NCI-H345 treated with DMSO at 0.1 percent for 48 hours (cell line): ENCODE data around the gene PLXDC2.

Source experiments
- DNase-seq: peaks from one replicate; lab custom pipeline; 2025; ENCODE audit not compliant: unreplicated experiment; lab: John Stamatoyannopoulos, UW

PLXDC2 gene

GRCh38 chr10:19815731-19816410, 361 bp upstream of the PLXDC2 start:
- DNase-seq: no peak

- DNase-seq: no peak
These were observed 1.1 kb downstream of the PLXDC2 start for GRCh38 chr10:19817231-19817933.

GRCh38 chr10:19818876-19819275, 2.6 kb downstream of the PLXDC2 start:
- no peak for DNase-seq

DNA sequence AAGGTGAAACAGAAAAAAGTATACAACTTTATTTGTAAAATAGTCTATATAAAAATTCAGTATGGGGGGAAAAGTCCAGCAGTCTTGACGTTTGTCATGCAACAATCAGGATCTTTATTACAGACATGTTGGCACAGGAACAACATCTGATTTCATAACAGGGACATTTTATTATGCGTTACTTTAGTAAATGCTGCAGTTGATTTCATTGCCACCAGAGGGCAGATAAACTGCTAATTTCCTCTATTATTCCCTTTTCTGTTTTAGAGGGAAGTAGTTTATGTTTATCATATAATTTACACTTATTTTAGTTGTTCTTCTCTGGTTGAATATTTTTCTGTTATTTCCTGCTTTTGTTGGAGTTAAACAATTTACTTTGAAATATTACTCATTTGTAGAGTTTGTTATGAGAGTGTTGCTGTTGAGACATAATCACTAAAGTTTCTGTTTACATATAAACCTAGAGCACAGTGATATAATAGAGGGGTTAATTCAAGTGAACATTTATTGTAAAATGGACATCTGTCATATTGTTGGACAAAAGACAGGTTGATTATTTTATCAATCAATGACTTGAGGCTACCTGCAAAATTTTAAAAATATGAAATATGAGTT, 3.3 kb downstream of the PLXDC2 start:
- no peak for DNase-seq

DNA sequence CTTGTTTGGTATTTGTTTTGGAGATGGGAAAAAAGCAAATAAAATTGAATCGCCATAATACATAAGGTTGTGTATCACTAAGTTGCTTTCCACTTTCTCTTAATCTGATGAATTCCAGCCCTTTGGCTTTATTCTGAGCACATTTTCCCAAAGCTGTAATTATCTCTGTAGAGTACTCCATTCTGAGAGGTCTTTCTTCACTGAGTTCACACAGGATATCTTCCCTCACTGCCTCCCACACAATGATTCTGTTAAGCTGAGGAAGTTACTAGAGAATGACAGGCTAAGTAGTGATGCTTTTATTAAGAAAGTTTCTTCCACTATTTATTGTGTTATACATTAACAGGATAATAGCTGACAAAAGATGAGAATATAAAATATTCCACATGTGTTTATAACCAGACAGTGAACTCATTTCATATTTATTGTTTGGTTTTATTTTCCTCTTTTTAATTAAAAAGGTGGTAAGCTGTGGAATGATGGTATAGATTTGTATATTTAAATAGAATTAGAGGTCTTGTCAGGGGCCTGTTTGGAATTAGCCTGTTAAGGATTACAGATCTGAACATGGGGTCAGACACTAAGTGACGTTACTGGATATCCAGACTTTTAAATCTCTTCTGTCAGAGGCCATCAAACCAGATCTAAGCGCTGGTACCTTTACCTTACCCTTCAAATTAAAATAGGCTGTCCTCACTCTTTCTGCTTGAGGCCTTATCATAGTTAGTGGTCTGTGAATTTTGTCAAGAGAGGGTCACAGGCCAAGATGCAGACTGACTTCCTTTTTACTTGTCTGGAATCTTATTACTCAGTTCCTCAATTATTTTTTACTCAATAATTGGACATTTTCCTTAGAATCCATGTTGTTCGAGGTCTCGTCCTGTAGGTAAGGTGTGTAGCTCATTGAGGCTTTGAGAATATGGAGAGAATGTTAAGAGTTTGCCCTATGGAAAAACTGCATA, 8.4 kb downstream of the PLXDC2 start:
- no peak for DNase-seq

- no peak for DNase-seq
These were observed 9.5 kb downstream of the PLXDC2 start for GRCh38 chr10:19825700-19826099.

- no peak for DNase-seq
These were observed 10.5 kb downstream of the PLXDC2 start for GRCh38 chr10:19826712-19827111.

DNA sequence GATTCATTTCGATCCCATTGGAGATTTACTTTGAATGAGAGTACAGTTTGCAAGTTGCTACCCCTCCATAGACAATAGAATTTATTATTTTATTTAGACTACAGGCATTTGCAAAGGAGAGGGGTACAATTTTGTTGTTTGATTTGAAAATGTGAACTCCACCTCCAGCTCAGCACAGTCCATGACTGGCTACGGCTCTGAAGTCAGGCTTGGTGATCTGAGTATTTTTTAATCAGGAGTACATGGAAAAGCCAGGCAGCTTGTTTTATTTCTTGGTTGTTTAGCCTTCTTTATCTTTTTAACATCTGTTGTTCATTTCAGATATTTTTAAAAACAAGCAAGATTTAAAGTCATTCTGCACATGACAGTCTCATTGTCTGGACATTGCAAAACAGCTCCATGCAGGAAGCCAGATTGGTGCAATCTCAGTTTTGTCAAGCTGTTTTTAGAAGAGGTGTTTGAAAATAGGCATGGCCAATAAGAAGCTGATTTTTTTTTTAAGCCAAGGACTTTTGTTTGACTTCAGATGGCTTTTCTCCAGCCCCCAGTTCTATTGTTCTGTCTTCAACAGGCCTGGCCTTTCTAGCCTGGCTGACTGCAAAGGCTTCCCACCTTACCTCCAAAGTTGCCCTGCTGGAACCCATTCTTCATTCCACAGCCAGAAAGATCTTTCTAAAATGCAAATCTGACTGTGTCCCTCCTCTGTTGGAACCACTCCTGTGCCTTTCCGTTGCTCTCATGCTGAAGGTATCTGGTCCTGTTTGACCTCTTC, 12.2 kb downstream of the PLXDC2 start:
- DNase-seq: no peak

- DNase-seq: no peak
These were observed 16.5 kb downstream of the PLXDC2 start for GRCh38 chr10:19832699-19833098.

DNA sequence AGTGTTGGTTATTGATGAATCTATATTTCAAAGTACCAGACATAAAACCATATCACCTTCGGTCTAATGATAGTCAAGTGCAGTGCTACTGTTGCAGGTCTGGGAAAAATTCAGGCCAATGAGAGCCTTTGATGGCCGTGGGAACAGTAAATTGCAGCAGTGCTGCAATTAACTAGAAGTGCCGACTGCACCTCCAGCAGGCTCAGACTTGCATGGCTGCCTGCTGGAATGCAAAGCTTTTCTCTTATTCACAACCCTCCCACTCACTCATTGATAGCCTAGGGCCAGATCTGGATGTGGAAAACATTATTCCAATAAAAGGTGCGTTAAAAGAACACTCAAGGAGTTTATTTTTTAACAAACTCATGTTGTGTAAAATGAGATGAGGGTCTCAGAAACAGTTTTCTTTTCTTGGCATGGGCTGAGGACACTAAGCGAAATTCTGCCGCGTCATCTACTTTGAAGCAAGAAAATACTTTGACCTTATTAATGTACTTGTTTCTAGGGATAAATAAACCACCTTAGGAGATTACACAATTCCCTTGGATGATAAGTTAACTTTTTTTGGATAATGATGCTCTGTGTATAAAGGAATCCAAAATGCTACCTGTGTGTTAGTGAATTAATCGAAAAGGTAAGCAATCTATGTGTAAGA, 17.1 kb downstream of the PLXDC2 start:
- DNase-seq: no peak

DNA sequence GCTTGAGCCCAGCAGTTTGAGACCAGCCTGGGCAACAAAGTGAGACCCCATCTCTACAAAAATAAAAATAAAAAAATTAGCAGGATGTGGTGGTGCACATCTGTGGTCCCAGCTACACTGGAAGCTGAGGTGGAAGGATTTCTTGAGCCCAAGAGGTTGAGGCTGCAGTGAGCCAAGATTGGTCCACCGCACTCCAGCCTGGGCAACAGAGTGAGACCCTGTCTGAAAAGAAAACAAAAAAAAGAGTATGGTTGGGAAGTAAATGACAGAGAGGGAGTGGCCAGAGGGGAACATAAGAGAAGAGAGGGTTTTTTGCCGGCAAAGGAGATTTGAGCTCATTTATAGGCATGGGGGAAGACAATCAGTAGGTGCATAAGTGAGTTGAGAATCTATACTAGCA, 19.7 kb downstream of the PLXDC2 start:
- no peak for DNase-seq

DNA sequence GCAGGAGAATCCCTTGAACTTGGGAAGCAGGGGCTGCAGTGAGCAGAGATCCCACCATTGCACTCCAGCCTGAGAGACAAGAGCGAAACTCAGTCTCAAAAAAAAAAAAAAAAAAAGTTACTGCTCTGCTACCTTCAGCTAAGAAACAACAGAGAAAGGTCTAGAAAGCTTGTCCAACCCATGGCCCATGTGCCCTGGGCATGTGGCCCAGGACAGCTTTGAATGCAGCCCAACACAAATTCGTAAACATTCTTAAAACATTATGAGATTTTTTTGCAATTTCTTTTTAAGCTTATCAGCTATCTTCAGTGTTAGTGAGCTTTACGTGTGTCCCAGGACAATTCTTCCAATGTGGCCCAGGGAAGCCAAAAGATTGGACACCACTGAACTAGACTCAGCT, 22.9 kb downstream of the PLXDC2 start:
- DNase-seq: no peak

- no peak for DNase-seq
These were observed 23.3 kb downstream of the PLXDC2 start for GRCh38 chr10:19839552-19839951.

DNA sequence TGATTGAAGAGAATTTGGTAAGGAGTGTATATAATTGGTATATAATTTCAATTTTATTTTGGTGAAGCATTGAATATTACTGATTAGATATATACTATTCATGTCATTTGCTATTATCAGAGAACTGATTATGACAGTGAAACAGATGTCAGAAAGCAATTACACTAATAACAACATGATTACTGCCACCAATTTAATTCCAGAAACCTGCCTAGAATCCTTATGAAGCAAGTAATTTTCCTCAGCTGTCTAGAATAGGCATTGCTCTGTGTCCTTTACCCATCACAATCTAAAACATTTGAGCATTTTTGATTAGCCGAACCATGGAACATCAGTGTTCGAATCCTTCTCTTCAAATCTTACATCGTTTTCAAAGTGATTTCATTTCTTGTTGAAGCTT, 24.5 kb downstream of the PLXDC2 start:
- no peak for DNase-seq

- DNase-seq: no peak
These were observed 27.3 kb downstream of the PLXDC2 start for GRCh38 chr10:19843487-19843886.

GRCh38 chr10:19845503-19846368, 29.5 kb downstream of the PLXDC2 start:
- DNase-seq: no peak

GRCh38 chr10:19847321-19847720, 31.1 kb downstream of the PLXDC2 start:
- no peak for DNase-seq

DNA sequence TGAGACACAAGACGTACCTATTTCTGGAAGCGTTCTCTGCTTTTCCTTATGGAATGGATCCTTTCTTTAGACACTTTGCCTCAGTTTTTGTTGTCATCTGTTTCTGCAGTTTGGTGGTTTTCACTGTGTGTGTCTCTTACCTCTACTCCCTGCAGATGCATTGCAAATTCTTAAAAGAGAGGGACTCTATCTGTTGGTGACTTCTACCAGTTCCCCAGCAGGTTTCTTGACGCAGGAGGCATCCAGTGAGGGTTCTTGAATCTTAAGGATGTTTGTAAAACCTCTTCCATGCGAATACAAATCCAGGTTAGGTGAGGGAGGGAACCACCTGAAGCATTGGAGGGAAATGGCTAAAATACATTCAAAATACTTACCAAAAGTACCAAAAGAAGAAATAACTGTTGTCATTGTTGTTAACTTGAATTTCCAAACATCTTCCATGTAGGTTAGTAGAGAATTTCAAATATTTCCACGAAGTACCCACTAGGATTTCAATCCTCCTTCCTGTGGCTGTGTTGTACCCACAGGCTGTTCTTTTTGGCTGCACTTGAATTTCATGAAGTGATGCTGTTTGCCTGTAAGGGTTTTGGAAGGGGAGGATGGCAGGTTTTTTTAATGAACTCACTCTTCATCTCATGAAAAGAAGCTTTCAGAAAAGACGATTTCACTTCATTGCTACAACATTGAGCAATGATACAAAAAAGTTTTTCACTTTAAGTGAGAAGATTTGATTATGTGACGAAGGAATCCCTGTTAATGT, 32.2 kb downstream of the PLXDC2 start:
- no peak for DNase-seq
